MM.1S (cell line): ENCODE results near the gene SPRR3.

Experiments
- DNase-seq: peaks from one replicate; pipeline ENCODE4 v3.0.0-alpha.2; 2015
- H2AFZ ChIP-seq: fragments of 300-600 bp; sonication (generic); 2 replicates; pipeline ENCODE4 v1.6.0; 2016; ENCODE audit warnings: antibody characterized with exemption, low read length
- H3F3A ChIP-seq: fragments of 300-600 bp; sonication (generic); 2 replicates; pipeline ENCODE4 v1.6.1; 2016; ENCODE audit warnings: mild to moderate bottlenecking, antibody characterized with exemption, low read length, moderate library complexity, mixed read lengths; ENCODE audit not compliant: insufficient read depth
- H3K27ac ChIP-seq: fragments of 300-600 bp; sonication (generic); 2 replicates; pipeline ENCODE4 v1.5.1; 2016; ENCODE audit warnings: mild to moderate bottlenecking, low read length
- H3K27me3 ChIP-seq: fragments of 300-600 bp; sonication (generic); replicated peaks from 2 replicates; pipeline ENCODE4 v1.6.0; 2016; ENCODE audit warnings: low read length; ENCODE audit not compliant: insufficient read depth
- H3K36me3 ChIP-seq: fragments of 300-600 bp; sonication (generic); replicated peaks from 2 replicates; pipeline ENCODE4 v1.6.1; 2016; ENCODE audit warnings: mild to moderate bottlenecking, low read length, mixed read lengths; ENCODE audit not compliant: insufficient read depth
- H3K4me1 ChIP-seq: fragments of 300-600 bp; sonication (generic); 2 replicates; pipeline ENCODE4 v1.6.1; 2016; ENCODE audit warnings: low read length, mixed read lengths
- H3K4me2 ChIP-seq: fragments of 300-600 bp; sonication (generic); 2 replicates; pipeline ENCODE4 v1.6.0; 2016; ENCODE audit warnings: low read depth, low read length
- H3K4me3 ChIP-seq: fragments of 300-600 bp; sonication (generic); 2 replicates; pipeline ENCODE4 v1.5.1; 2016; ENCODE audit warnings: low read length, mixed read lengths
- H3K79me2 ChIP-seq: fragments of 300-600 bp; sonication (generic); 2 replicates; pipeline ENCODE4 v1.6.1; 2016; ENCODE audit warnings: mixed run types, low read length, mixed read lengths
- H3K9ac ChIP-seq: fragments of 300-600 bp; sonication (generic); 2 replicates; pipeline ENCODE4 v1.6.1; 2016; ENCODE audit warnings: low read length, mixed read lengths
- H3K9me2 ChIP-seq: fragments of 300-600 bp; sonication (generic); replicated peaks from 2 replicates; pipeline ENCODE4 v1.6.1; 2016; ENCODE audit warnings: mild to moderate bottlenecking, low read length, mixed read lengths; ENCODE audit not compliant: insufficient read depth
- H3K9me3 ChIP-seq: fragments of 300-600 bp; sonication (generic); replicated peaks from 2 replicates; pipeline ENCODE4 v1.6.1; 2016; ENCODE audit warnings: mild to moderate bottlenecking, low read length, mixed read lengths; ENCODE audit not compliant: insufficient read depth
- H4K20me1 ChIP-seq: fragments of 300-600 bp; sonication (generic); 2 replicates; pipeline ENCODE4 v1.6.1; 2016; ENCODE audit warnings: mild to moderate bottlenecking, low read length, moderate library complexity, mixed read lengths; ENCODE audit not compliant: insufficient read depth
- EZH2 ChIP-seq: fragments of 300-600 bp; sonication (generic); optimal IDR thresholded peaks from 2 replicates; pipeline ENCODE3; 2017; ENCODE audit warnings: low read depth, mild to moderate bottlenecking, antibody characterized with exemption, low read length, mixed read lengths
- EZH2phosphoT487 ChIP-seq: fragments of 300-600 bp; sonication (generic); IDR thresholded peaks from 2 replicates; pipeline ENCODE4 v1.6.1; 2018; ENCODE audit warnings: antibody characterized with exemption, low read length
- TF ChIP-seq, protein P1 (sequence below): fragments of 300-600 bp; sonication (generic); IDR thresholded peaks from 2 replicates; pipeline ENCODE4 v1.5.1; 2016; ENCODE audit warnings: antibody characterized with exemption, low read length, mixed read lengths

SPRR3 gene

DNA sequence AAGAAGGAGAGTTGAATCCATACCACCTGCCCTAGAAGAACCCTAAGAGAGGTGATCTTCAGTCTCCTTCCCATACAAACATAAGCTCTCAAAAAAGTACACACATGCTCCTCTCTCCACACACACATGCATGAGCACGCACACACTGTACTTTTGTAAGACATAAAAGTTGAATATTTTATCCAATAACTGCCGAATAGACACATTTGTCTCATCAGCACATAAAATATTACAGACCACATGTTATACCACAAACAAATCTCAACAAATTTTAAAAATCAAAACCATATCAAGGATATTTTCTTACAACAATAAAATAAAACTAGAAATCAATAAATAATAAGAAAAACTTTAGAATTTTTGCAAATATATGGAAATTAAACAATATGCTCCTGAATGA lies 15.0 kb upstream of the SPRR3 start:
- H3F3A ChIP-seq, result no peaks in the 10 kb centered on the region
- no peak for DNase-seq
- H2AFZ ChIP-seq, result no peak overlapping the region
- no peak overlapping the region for H3K4me2 ChIP-seq
- no peak overlapping the region for H3K4me3 ChIP-seq
- no peaks in the 10 kb centered on the region for H3K9me3 ChIP-seq
- no peaks in the 10 kb centered on the region for H3K4me1 ChIP-seq
- no peaks in the 10 kb centered on the region for H3K36me3 ChIP-seq
- no peak for TF ChIP-seq EZH2
- TF ChIP-seq, protein P1, sequence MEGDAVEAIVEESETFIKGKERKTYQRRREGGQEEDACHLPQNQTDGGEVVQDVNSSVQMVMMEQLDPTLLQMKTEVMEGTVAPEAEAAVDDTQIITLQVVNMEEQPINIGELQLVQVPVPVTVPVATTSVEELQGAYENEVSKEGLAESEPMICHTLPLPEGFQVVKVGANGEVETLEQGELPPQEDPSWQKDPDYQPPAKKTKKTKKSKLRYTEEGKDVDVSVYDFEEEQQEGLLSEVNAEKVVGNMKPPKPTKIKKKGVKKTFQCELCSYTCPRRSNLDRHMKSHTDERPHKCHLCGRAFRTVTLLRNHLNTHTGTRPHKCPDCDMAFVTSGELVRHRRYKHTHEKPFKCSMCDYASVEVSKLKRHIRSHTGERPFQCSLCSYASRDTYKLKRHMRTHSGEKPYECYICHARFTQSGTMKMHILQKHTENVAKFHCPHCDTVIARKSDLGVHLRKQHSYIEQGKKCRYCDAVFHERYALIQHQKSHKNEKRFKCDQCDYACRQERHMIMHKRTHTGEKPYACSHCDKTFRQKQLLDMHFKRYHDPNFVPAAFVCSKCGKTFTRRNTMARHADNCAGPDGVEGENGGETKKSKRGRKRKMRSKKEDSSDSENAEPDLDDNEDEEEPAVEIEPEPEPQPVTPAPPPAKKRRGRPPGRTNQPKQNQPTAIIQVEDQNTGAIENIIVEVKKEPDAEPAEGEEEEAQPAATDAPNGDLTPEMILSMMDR, result no peak
- no peak for TF ChIP-seq EZH2phosphoT487
- H3K9ac ChIP-seq, result no peak overlapping the region
- H3K27ac ChIP-seq, result no peak overlapping the region
- H3K9me2 ChIP-seq, result no peaks in the 10 kb centered on the region
- H3K79me2 ChIP-seq, result no peaks in the 10 kb centered on the region
- H3K27me3 ChIP-seq, result no peaks in the 10 kb centered on the region
- no peaks in the 10 kb centered on the region for H4K20me1 ChIP-seq

DNA sequence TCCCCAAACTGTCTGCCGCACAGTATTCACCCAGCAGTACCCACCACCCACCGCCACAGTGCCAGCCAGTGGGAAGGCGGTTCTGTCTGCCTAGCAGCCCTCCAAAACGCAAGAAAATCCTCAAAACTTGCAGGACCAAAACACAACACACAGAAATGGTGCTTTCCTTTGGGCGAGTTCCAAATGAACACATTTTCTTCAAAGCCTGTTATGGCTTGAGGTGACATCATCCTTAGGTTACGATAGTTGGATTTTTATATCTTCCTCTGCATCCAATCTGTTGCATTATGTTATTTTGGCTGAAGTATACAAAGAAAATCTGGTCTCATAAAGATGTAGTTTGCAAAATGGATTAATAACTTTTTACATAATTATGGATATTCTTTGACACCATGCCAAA lies 8.4 kb upstream of the SPRR3 start:
- H3K27me3 ChIP-seq, result no peaks in the 10 kb centered on the region
- H3K79me2 ChIP-seq, result no peaks in the 10 kb centered on the region
- H3F3A ChIP-seq, result no peaks in the 10 kb centered on the region
- no peak overlapping the region for H2AFZ ChIP-seq
- H3K36me3 ChIP-seq, result no peaks in the 10 kb centered on the region
- no peaks in the 10 kb centered on the region for H3K9me3 ChIP-seq
- DNase-seq, result no peak
- no peaks in the 10 kb centered on the region for H4K20me1 ChIP-seq
- no peaks in the 10 kb centered on the region for H3K4me1 ChIP-seq
- no peak overlapping the region for H3K9ac ChIP-seq
- H3K27ac ChIP-seq, result no peak overlapping the region
- TF ChIP-seq, protein P1, result no peak
- no peak for TF ChIP-seq EZH2
- TF ChIP-seq EZH2phosphoT487, result no peak
- no peaks in the 10 kb centered on the region for H3K9me2 ChIP-seq
- no peak overlapping the region for H3K4me3 ChIP-seq
- H3K4me2 ChIP-seq, result no peak overlapping the region

DNA sequence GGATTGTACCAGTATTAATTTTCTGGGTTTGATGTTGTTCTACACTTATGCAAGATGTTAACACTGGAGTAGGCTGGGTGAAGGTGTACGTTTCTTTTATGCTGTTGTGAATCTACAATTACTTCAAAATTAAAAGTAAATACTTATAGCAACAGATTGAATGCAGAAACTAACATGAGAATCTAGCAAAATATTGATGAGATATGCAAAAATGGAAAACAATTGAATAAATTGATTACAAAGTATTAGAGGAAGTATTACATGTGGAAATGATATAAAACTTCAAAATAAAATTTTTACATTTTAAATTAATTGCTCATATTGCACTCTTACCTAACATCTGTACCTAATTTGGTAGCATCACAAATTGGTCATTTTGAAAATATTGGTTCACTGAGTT lies 5.7 kb upstream of the SPRR3 start:
- Histone ChIP-seq H3K9me3 (no peaks in the 10 kb centered on the region), H3K79me2 (no peaks in the 10 kb centered on the region), H4K20me1 (no peaks in the 10 kb centered on the region), H3K27ac (no peak overlapping the region), H2AFZ (no peak overlapping the region), H3K4me2 (no peak overlapping the region), H3K4me1 (no peaks in the 10 kb centered on the region), H3K36me3 (no peaks in the 10 kb centered on the region), H3F3A (no peaks in the 10 kb centered on the region), H3K9me2 (no peaks in the 10 kb centered on the region), H3K27me3 (no peaks in the 10 kb centered on the region), H3K9ac (no peak overlapping the region), H3K4me3 (no peak overlapping the region)
- DNase-seq, result no peak
- no peak for TF ChIP-seq EZH2phosphoT487

DNA sequence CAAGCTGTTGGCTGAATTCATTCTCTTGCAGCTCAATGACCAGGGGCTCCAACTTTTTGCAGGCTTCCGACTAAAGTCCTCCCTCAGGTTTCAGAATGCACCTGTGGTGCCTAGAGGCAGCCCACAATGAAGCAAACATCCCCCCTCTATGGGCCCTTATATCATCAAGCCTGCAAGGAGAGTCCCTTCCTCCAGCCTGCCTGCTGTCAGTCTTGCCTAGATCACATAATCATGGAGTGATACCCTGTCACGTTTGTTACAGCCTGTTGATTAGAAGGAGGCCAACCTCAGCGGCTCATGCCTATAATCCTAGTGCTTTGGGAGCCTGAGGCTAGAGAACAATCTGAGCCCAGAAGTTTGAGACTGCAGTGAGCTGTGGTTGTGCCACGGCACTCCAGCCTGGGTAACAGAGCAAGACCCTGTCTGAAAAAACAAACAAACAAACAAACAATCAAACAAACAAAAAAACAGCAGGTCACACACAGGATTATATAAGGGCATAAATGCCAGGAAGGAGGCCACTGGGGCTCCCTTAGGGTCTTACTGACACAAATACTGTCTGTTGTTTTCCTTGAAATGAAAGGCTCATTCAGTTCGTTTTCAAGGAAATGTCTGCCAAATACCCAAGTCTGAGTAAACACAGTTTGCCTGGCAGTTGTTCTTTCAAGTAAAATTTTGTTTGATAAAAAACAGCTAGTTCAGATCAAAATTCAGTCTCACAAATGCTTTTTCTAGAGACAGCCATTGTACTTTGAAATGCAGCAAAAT lies 4.7 kb upstream of the SPRR3 start:
- no peaks in the 10 kb centered on the region for H3K9me3 ChIP-seq
- no peaks in the 10 kb centered on the region for H3F3A ChIP-seq
- H2AFZ ChIP-seq, result no peak overlapping the region
- no peak overlapping the region for H3K9ac ChIP-seq
- no peaks in the 10 kb centered on the region for H3K36me3 ChIP-seq
- DNase-seq, result no peak
- H4K20me1 ChIP-seq, result no peaks in the 10 kb centered on the region
- H3K79me2 ChIP-seq, result no peaks in the 10 kb centered on the region
- H3K4me1 ChIP-seq, result no peaks in the 10 kb centered on the region
- TF ChIP-seq EZH2, result no peak
- TF ChIP-seq EZH2phosphoT487, result no peak
- TF ChIP-seq, protein P1, result no peak
- H3K4me2 ChIP-seq, result no peak overlapping the region
- H3K4me3 ChIP-seq, result no peak overlapping the region
- no peaks in the 10 kb centered on the region for H3K27me3 ChIP-seq
- no peak overlapping the region for H3K27ac ChIP-seq
- no peaks in the 10 kb centered on the region for H3K9me2 ChIP-seq
